K562 (cell line): ENCODE measurements around the gene SNRPD2. TPM values are rescaled to one million over a fixed set of nuclear protein-coding genes. Genes with fewer than 3 reads are reported as not detected.
A peak's percentile ranks its signal among the peaks of the same experiment; 100 is the strongest.

ENCODE experiments used
- ARID2 ChIP-seq: fragments of 450-650 bp; IDR thresholded peaks from 2 replicates; pipeline ENCODE4 v1.6.1; 2017; ENCODE audit warnings: antibody characterized with exemption, mild to moderate bottlenecking
- CREB1 ChIP-seq, 2 experiments: sonication (generic) in 1 of 2; formaldehyde crosslinking in 1 of 2; IDR thresholded peaks; 2 replicates each; pipeline versions ENCODE4 v1.6.1 to v1.8.0; 2012 to 2022; ENCODE audit warnings: inconsistent platforms in 1 of 2, mild to moderate bottlenecking in 1 of 2, missing genetic modification reagents in 1 of 2, moderate library complexity in 1 of 2
- E4F1 ChIP-seq: fragments of 250-450 bp; sonication (Bioruptor Pico); IDR thresholded peaks from 2 replicates; pipeline ENCODE4 v1.5.0; 2021; ENCODE audit warnings: mild to moderate bottlenecking, borderline replicate concordance
- ESRRA ChIP-seq: fragments of 450-650 bp; IDR thresholded peaks from 2 replicates; pipeline ENCODE4 v1.6.1; 2014; ENCODE audit warnings: low read depth, mild to moderate bottlenecking, moderate library complexity, borderline replicate concordance
- FOXA3 ChIP-seq, 2 experiments: fragments of 450-650 bp in 1 of 2; sonication (generic) in 1 of 2; formaldehyde crosslinking; IDR thresholded peaks in 1 of 2; conservative IDR thresholded peaks in 1 of 2; 2 replicates each; pipeline versions ENCODE4 v1.4.0 to v1.8.0; 2020 to 2022; ENCODE audit warnings: mild to moderate bottlenecking in 2 of 2, missing genetic modification reagents in 1 of 2
- GABPB1 ChIP-seq: sonication (generic); formaldehyde crosslinking; IDR thresholded peaks from 2 replicates; pipeline ENCODE4 v1.8.0; 2022; ENCODE audit warnings: mild to moderate bottlenecking, missing genetic modification reagents
- KLF10 ChIP-seq: fragments of 250-450 bp; sonication (Bioruptor Pico); IDR thresholded peaks from 2 replicates; pipeline ENCODE4 v1.6.1; 2021; ENCODE audit warnings: matching md5 sums
- NR2C1 ChIP-seq, 2 experiments: fragments of 450-650 bp; IDR thresholded peaks; 2 replicates each; pipeline ENCODE4 v1.6.1; 2017; ENCODE audit warnings: mild to moderate bottlenecking in 2 of 2, antibody characterized with exemption in 1 of 2, inconsistent platforms in 1 of 2, missing compliant biosample characterization in 1 of 2, missing genetic modification characterization in 1 of 2
- SREBF1 ChIP-seq: fragments of 150-350 bp; IDR thresholded peaks from 2 replicates; pipeline ENCODE4 v1.6.1; 2014; ENCODE audit warnings: antibody characterized with exemption, low read depth, low read length, borderline replicate concordance
- TEAD4 ChIP-seq, 2 experiments: sonication (generic) in 1 of 2; formaldehyde crosslinking in 1 of 2; IDR thresholded peaks; 2 replicates each; pipeline versions ENCODE4 v1.6.1 to v1.8.0; 2012 to 2022; ENCODE audit warnings: borderline replicate concordance in 1 of 2, inconsistent platforms in 1 of 2, low read length in 1 of 2, mild to moderate bottlenecking in 1 of 2, missing genetic modification reagents in 1 of 2
- WHSC1 ChIP-seq: IDR thresholded peaks from one replicate; pipeline ENCODE4 v1.6.1; 2012; ENCODE audit warnings: low read length, control low read depth, inconsistent platforms
- polyA plus RNA-seq, 8 experiments: library from polyadenylated mRNA; depleted of rRNA in 4 of 8; stranded (reverse) in 5 of 8; unstranded in 3 of 8; fragments of >200 nt; fragmentation: Nextera tagmentation in 2 of 8; fragmentation: Illumina TruSeq in 1 of 8; extraction: Ambion mirVana in 2 of 8; extraction: Trizol in 1 of 8; gene quantifications; 2 replicates each; pipeline versions ENCODE4 v1.2.1 to v1.2.3, GENCODE V29; 2011 to 2014; ENCODE audit warnings: inconsistent platforms in 1 of 8, missing spikeins in 1 of 8
- total RNA-seq, 7 experiments: library from RNA; depleted of rRNA in 6 of 7; stranded (reverse); fragments of >200 nt in 6 of 7; fragmentation: Illumina TruSeq in 2 of 7; extraction: Trizol in 2 of 7; gene quantifications; 2 replicates each; pipeline versions ENCODE4 v1.2.1 to v1.2.3, GENCODE V29; 2011 to 2021; ENCODE audit warnings: low replicate concordance in 1 of 7
- TF ChIP-seq, protein P1 (sequence below): fragments of 450-650 bp; IDR thresholded peaks from 2 replicates; pipeline ENCODE4 v1.6.1; 2016
- TF ChIP-seq, protein P2 (sequence below): sonication (generic); formaldehyde crosslinking; IDR thresholded peaks from 2 replicates; pipeline ENCODE4 v1.9.0; 2022; ENCODE audit warnings: mild to moderate bottlenecking, missing genetic modification reagents
- TF ChIP-seq, protein P3 (sequence below), 2 experiments: IDR thresholded peaks; 2 replicates each; pipeline ENCODE4 v1.6.1; 2011; ENCODE audit warnings: borderline replicate concordance in 1 of 2, control low read depth in 1 of 2, low read depth in 1 of 2, low read length in 1 of 2, mild to moderate bottlenecking in 1 of 2, mixed read lengths in 1 of 2, moderate library complexity in 1 of 2; ENCODE audit not compliant: insufficient read depth in 1 of 2, insufficient read length in 1 of 2, poor library complexity in 1 of 2, severe bottlenecking in 1 of 2; ENCODE audit errors: extremely low read depth in 1 of 2
- TF ChIP-seq, protein P4 (sequence below): fragments of 250-450 bp; sonication (Bioruptor Pico); IDR thresholded peaks from 2 replicates; pipeline ENCODE4 v1.4.0; 2020
- TF ChIP-seq, protein P5 (sequence below): conservative IDR thresholded peaks from 2 replicates; pipeline ENCODE4 v1.6.1; 2011; ENCODE audit warnings: low read depth, mild to moderate bottlenecking, low read length; ENCODE audit not compliant: control insufficient read depth

Gene SNRPD2
- total and polyA plus RNA-seq, 9 of the 15 experiments (the other 6 are each of a cell fraction or from before 2014, with no cell fraction given): 728 to 4,411 (median 1,029) TPM

- TF ChIP-seq SREBF1 (peak; percentile 84), CREB1 (IDR thresholded peaks at IDR 0.05) (peak; percentile 75), CREB1 (CRISPR knock-in tag; IDR thresholded peaks at IDR 0.05) (peak; percentile 88), ESRRA (peak; percentile 94), KLF10 (no peak), FOXA3 (CRISPR knock-in tag; conservative IDR thresholded peaks at IDR 0.05 in 1 of 2, IDR thresholded peaks at IDR 0.05 in 1 of 2) (peak; percentile 70 to 82), TEAD4 (IDR thresholded peaks at IDR 0.05; ENCODE audit: low read length) (peak; percentile 27; the same call in 1 of the 2 replicates), TEAD4 (CRISPR knock-in tag; IDR thresholded peaks at IDR 0.05; ENCODE audit: borderline replicate concordance) (no peak), WHSC1 (no peak), E4F1 (CRISPR knock-in tag) (no peak), NR2C1 (IDR thresholded peaks at IDR 0.05) (peak; percentile 89), NR2C1 (tag; IDR thresholded peaks at IDR 0.05) (peak; percentile 88), GABPB1 (CRISPR knock-in tag) (peak; percentile 72), ARID2 (no peak)
- TF ChIP-seq, protein P1, sequence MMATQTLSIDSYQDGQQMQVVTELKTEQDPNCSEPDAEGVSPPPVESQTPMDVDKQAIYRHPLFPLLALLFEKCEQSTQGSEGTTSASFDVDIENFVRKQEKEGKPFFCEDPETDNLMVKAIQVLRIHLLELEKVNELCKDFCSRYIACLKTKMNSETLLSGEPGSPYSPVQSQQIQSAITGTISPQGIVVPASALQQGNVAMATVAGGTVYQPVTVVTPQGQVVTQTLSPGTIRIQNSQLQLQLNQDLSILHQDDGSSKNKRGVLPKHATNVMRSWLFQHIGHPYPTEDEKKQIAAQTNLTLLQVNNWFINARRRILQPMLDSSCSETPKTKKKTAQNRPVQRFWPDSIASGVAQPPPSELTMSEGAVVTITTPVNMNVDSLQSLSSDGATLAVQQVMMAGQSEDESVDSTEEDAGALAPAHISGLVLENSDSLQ: peak; percentile 98
- TF ChIP-seq, protein P2, sequence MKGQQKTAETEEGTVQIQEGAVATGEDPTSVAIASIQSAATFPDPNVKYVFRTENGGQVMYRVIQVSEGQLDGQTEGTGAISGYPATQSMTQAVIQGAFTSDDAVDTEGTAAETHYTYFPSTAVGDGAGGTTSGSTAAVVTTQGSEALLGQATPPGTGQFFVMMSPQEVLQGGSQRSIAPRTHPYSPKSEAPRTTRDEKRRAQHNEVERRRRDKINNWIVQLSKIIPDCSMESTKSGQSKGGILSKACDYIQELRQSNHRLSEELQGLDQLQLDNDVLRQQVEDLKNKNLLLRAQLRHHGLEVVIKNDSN: peak; percentile 99
- TF ChIP-seq, protein P3, sequence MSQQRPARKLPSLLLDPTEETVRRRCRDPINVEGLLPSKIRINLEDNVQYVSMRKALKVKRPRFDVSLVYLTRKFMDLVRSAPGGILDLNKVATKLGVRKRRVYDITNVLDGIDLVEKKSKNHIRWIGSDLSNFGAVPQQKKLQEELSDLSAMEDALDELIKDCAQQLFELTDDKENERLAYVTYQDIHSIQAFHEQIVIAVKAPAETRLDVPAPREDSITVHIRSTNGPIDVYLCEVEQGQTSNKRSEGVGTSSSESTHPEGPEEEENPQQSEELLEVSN (IDR thresholded peaks at IDR 0.05; ENCODE audit: borderline replicate concordance in 1 of 2, extremely low read depth in 1 of 2, insufficient read depth in 1 of 2, insufficient read length in 1 of 2, low read depth in 1 of 2, low read length in 1 of 2, poor library complexity in 1 of 2, severe bottlenecking in 1 of 2): peak; percentile 58 to 75
- TF ChIP-seq, protein P4, sequence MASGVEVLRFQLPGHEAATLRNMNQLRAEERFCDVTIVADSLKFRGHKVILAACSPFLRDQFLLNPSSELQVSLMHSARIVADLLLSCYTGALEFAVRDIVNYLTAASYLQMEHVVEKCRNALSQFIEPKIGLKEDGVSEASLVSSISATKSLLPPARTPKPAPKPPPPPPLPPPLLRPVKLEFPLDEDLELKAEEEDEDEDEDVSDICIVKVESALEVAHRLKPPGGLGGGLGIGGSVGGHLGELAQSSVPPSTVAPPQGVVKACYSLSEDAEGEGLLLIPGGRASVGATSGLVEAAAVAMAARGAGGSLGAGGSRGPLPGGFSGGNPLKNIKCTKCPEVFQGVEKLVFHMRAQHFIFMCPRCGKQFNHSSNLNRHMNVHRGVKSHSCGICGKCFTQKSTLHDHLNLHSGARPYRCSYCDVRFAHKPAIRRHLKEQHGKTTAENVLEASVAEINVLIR: peak; percentile 53; the same call in 1 of the 2 replicates
- TF ChIP-seq, protein P5, sequence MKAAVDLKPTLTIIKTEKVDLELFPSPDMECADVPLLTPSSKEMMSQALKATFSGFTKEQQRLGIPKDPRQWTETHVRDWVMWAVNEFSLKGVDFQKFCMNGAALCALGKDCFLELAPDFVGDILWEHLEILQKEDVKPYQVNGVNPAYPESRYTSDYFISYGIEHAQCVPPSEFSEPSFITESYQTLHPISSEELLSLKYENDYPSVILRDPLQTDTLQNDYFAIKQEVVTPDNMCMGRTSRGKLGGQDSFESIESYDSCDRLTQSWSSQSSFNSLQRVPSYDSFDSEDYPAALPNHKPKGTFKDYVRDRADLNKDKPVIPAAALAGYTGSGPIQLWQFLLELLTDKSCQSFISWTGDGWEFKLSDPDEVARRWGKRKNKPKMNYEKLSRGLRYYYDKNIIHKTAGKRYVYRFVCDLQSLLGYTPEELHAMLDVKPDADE: no peak; the same call in 1 of the 2 replicates
These were observed 25.6 kb upstream of the SNRPD2 start (continued) for GRCh38 chr19:45717131-45717982.
